ENCODE data around the gene STARD13.

STARD13 gene

GRCh38 chr13:33073338-33073737 is 212.2 kb downstream of the STARD13 start:
- DNase-seq: no peak

GRCh38 chr13:33072759-33073158 is 212.8 kb downstream of the STARD13 start:
- no peak for DNase-seq

GRCh38 chr13:33072282-33072681 is 213.3 kb downstream of the STARD13 start:
- no peak for DNase-seq

- no peak for DNase-seq
Measured at GRCh38 chr13:33070713-33071112, 214.8 kb downstream of the STARD13 start.

- no peak for DNase-seq
Measured at GRCh38 chr13:33069365-33069764, 216.2 kb downstream of the STARD13 start.

- DNase-seq: no peak
Measured at GRCh38 chr13:33066329-33066728, 219.2 kb downstream of the STARD13 start.

- no peak for DNase-seq
Measured at GRCh38 chr13:33060815-33061214, 224.7 kb downstream of the STARD13 start.

GRCh38 chr13:33058776-33059327 is 226.7 kb downstream of the STARD13 start:
- no peak for DNase-seq

GRCh38 chr13:33057019-33057780 is 228.4 kb downstream of the STARD13 start:
- no peak for DNase-seq

GRCh38 chr13:33053397-33054066 is 232.0 kb downstream of the STARD13 start:
- no peak for DNase-seq

Data from NCI-H2107 (cell line).